Smooth muscle cell (in vitro differentiated cells): Measurements from ENCODE around the gene SLC16A4. TPM values are rescaled to one million over a fixed set of nuclear protein-coding genes. Genes with fewer than 3 reads are reported as not detected.

Source experiments
- polyA plus RNA-seq: library from polyadenylated mRNA; unstranded; fragments of >200 nt; fragmentation: Nextera tagmentation; extraction: Ambion mirVana; gene quantifications from 2 replicates; pipeline ENCODE4 v1.2.1, GENCODE V29; 2016
- total RNA-seq: library from RNA; depleted of rRNA; stranded (reverse); fragments of >200 nt; gene quantifications from 2 replicates; pipeline ENCODE4 v1.2.3, GENCODE V29; 2014

The SLC16A4 gene
- total and polyA plus RNA-seq, 2 experiments from 2014 or later: 6.5 to 11.6 TPM

Other genes with a start within 250 kb of the SLC16A4 start
- gene SLC6A17, start 240.5 kb downstream of the SLC16A4 start, total RNA-seq: 4.0 and 5.6 TPM in 2 replicates
- 3.2 and 4.2 TPM in 2 replicates for gene SLC6A17, start 240.5 kb downstream of the SLC16A4 start, polyA plus RNA-seq
- 2.0 and 4.6 TPM in 2 replicates for gene KCNC4, start 180.7 kb downstream of the SLC16A4 start, total RNA-seq
- gene KCNC4, start 180.7 kb downstream of the SLC16A4 start, polyA plus RNA-seq: 5.3 and 6.0 TPM in 2 replicates
- gene RBM15, start 51.6 kb downstream of the SLC16A4 start, total RNA-seq: 27.6 and 32.9 TPM in 2 replicates
- gene RBM15, start 51.6 kb downstream of the SLC16A4 start, polyA plus RNA-seq: 5.3 and 8.1 TPM in 2 replicates
- gene LAMTOR5, start 16.7 kb upstream of the SLC16A4 start, total RNA-seq: 72.7 and 81.1 TPM in 2 replicates
- gene LAMTOR5, start 16.7 kb upstream of the SLC16A4 start, polyA plus RNA-seq: 150 and 175 TPM in 2 replicates
- 43.0 and 45.2 TPM in 2 replicates for gene PROK1, start 60.1 kb upstream of the SLC16A4 start, total RNA-seq
- 66.2 and 69.5 TPM in 2 replicates for gene PROK1, start 60.1 kb upstream of the SLC16A4 start, polyA plus RNA-seq
- not detected in 2 replicates for gene KCNA10, start 128.1 kb upstream of the SLC16A4 start, total RNA-seq
- gene KCNA10, start 128.1 kb upstream of the SLC16A4 start, polyA plus RNA-seq: not detected in 2 replicates
- gene KCNA2, start 215.3 kb upstream of the SLC16A4 start, total RNA-seq: 0.81 and 1.7 TPM in 2 replicates
- gene KCNA2, start 215.3 kb upstream of the SLC16A4 start, polyA plus RNA-seq: 0.16 and 0.99 TPM in 2 replicates